Measurements from ENCODE around the gene PTP4A1.
"Not testable (repeated sequence)": the region's sequence is repeated elsewhere in the genome, so short reads cannot be mapped to it uniquely, and the experiment has no call there.

The PTP4A1 gene

DNA sequence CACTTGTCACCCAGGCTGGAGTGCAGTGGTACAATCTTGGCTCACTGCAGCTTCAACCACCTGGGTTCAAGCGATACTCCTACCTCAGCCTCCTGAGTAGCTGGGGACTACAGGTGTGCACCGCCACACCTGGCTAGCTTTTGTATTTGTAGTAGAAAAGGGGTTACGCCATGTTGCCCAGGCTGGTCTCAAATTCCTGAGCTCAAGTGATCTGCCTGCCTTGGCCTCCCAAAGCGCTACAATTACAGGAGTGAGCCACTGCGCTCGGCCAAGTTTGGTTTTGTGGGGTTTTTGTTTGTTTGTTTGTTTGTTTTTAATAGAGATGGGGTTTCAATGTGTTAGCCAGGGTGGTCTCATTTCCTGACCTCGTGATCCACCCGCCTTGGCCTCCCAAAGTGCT, 12.3 kb downstream of the PTP4A1 start:
- no peak for DNase-seq

DNA sequence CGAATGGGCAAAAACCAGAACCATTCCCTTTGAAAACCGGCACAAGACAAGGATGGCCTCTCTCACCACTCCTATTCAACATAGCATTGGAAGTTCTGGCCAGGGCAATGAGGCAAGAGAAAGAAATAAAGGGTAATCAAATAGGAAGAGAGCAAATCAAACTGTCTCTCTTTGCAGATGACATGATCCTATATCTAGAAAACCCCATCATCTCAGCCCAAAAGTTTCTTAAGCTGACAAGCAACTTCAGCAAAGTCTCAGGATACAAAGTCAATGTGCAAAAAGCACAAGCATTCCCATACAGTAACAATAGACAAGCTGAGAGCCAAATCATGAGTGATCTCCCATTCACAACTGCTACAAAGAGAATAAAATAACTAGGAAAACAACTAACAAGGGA, 13.4 kb downstream of the PTP4A1 start:
- DNase-seq, result not testable (repeated sequence)

DNA sequence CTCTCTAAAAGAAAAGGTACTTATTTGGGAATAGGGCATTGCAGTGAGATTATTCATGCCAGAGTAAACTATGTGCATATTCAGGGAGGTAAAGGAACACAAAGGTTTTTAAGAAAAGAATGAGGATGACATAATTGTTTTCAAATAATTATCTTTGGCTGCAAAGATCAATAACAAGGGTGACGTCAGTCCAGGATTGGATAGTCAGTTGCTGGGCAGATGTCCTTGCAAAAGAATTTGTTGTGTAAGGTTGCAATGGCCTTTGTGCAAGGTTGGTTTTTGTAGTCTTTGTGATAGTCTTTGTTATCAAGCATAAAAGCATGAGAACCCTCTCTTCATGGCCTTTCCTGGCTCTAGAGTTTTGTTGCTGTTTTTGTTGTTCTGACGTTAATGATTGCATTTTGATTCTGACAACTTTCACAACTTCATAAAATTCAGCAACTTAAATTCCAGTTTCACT, 17.7 kb downstream of the PTP4A1 start:
- no peak for DNase-seq

DNA sequence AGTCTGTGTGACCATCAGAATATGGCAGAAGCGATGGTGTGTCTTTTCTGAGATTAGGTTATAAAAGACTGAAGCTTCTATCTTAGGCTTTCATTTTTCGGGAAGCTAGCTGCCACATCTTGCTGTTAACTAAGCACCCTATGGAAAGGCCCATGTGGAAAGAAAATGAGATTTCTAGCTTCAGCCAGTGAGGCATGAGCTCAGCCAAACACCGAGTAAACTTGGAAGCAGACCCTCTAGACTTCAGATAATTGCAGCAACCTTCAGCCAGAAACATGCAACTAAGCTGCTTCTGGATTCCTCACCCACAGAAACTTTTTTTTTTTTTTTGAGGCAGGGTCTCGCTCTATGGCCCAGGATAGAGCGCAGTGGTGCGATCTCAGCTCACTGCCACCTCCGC, 20.6 kb downstream of the PTP4A1 start:
- no peak for DNase-seq

DNA sequence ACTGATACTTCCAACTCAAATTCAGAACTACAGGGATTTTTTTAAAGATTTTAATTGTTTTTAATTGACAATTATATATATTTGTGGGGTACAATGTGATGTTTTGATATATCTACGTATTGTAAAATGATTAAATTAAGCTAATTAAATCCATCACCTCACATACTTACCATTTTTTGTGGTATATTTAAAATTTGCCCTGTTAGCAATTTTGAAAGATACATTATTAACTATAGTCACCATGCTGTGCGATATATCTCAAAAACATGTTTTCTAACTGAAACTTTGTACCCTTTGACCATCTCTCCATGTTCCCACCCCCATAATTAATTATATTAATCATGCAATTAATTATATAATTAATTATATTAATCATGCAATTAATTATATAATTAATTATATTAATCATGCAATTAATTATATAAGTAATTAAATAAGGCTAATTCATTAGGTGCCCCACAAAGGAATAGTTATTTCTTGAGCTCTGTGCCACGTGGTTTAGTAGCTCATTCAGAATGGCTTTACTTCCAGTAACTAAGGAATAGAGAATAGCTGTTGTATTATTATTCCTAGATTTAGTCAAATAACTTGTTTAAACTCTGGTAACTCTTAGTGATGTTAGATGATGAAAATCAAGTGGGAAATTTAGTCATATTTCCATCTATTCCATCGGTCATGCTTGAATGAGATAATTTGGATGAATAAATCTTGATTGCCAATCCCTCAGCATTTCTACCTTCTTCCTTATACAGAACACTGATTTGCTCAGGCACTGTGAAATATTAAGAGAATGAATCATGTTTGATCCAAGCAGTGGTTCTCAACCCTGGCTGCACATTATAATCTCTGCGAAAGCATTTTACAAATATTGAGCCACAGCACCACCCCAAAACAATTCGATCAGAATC, 25.1 kb downstream of the PTP4A1 start:
- no peak for DNase-seq

DNA sequence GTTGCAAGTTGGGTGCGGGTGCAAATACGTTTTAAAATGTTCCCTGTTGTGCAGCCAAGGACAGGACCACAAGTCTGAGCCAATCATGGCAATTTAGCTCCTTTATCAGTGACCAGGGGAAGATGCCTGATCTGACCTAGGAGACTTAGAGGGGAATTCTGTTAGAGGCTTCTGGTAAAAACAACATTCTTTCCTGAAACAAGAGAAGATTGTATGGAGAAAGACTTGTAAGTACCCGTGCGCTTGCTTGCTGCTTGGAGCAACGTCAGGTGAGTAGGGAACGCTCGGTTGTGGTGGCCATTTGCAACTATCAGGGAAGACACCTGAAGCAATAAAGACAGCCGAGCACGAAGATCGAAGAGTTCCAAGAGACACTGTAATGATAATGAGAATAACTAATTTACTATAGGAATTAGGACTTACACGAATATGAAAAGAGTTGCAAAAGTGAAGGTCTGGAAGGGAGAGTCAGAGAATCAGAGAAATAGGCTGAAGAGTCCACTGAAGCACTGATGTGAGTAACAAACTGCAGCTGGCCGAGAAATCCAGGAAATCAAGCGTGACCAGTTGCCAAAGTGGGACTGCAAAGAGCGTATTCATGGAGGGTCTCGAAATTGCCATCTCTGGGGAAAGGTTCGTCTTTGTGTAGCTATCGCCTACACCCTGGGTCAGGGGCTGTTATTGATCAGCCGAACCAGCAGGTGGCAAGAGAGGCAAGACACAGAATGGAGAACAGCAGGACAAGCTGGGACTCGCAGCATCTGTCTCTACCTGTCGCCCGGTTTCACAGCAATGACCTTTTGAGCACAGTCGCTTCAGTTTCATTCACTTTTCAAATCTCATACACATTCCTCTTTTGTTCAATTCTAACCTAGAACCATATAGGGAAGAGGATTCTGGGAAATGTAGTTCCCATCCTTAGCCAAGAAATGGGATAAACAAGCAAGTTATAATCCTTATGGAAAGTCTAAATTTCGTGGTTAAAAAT, 26.1 kb downstream of the PTP4A1 start:
- peak; percentile 78 for DNase-seq

DNA sequence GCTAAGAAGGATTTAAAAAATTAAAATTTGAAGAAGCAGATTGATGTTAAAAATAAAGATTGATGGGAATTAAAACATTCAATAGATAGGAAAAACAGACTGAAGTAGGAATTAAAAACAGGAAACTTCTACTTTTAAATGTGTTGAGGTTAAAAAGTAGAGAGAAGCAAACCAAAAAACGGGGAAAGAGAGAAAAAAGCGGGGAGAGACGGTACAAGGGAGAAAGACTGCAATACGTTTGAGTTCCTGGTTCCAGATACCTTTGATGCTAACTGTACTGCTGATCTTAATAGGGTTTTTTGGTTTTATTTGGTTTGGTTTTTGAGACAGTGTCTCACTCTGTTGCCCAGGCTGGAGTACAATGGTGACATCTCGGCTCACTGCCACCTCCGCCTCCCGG, 27.0 kb downstream of the PTP4A1 start:
- no peak for DNase-seq

DNA sequence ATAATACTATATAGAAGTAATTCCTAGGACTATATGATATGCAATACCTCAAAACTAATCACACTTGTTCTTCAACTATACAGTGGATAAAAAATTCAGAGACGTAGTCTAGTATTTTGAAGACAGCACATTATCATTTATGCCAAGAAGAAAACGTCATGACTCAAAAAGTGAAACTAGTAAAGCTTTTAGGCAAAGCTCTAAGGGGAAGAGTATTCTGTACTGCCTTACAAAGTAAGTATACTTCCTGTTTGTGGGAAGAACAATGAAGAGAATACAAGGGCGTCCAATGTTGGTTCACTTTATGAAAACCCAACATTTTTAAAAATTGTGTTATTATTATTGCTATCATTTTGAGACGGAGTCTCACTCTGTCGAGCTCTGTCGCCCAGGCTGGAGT, 27.9 kb downstream of the PTP4A1 start:
- no peak for DNase-seq

DNA sequence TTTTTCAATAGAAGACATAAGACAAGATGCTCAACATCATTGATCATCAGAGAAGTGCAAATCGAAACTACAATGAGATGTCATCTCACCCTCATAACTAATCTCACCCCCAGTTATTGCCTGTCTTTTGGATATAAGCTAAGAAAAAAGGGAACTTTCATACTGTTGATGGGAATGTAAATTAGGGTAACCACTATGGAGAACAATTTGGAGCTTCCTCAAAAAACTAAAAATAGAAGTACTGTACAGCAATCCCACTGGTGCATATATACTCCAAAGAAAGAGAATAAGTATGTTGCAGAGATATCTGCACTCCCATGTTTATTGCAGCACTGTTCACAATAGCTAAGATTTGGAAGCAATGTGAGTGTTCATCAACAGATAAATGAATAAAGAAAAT, 37.0 kb downstream of the PTP4A1 start:
- no peak for DNase-seq

DNA sequence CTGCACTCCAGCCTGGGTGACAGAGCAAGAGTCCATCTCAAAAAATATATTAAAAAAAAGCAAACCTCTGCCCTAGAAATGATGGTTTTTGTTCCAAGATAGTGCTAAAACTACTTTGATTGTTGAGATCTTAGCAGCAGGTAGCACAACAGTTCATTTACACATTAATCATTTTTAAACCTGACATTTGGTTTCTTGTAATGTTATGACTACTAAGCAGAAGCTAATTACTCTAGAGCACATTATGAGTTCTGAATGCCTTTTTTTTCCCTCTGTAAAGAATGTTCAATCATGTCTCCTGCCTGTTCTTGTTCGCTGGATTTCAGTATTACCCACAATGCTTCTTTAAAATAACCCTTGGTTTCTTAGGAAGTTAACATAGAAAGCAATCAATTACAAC, 38.7 kb downstream of the PTP4A1 start:
- no peak for DNase-seq

DNA sequence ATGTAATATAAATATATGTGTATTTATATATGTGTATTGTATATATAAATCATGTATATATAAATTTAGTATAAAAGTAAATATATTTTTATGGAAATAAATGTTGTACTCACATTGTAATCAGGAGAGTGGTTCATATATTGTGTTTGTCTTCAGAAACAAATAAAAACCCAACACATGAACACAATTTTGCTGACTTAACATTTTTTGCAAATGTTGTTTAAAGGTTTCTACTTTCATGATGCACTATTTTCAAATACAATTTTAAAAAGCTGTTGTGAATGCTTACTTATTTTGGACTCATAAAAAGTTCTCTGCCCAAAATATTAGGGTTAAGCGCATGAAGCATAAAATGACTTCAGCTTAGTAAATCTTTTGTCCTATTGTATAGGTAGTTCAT, 39.3 kb downstream of the PTP4A1 start:
- DNase-seq, result no peak

DNA sequence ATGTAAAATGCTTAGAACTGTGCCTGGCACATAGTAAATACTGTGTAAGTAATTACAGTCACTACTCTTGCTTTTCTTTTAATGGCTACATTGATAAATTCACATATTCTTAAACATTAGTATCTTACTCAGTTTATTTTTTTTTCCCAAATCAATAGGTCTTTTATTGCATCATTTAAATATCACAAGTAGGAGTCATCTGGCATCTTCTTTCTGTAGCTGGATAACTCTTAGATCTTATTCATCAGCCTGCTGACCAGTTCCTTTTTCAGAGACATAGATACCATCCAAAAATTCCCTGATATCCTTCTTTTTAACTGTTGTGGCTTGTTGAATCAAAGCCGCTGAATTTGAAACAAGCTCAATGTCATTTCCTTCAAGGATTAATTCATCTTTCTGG, 43.3 kb downstream of the PTP4A1 start:
- no peak for DNase-seq
